Measurements from ENCODE around the gene VPS45.

The VPS45 gene

GRCh38 chr1:150073516-150073915, 5.9 kb downstream of the VPS45 start:
- DNase-seq, result no peak

GRCh38 chr1:150076066-150076465, 8.5 kb downstream of the VPS45 start:
- no peak for DNase-seq

- no peak for DNase-seq
These were observed 9.4 kb downstream of the VPS45 start for GRCh38 chr1:150076985-150077384.

- no peak for DNase-seq
These were observed 13.2 kb downstream of the VPS45 start for GRCh38 chr1:150080784-150081183.

GRCh38 chr1:150082494-150082893, 14.9 kb downstream of the VPS45 start:
- DNase-seq, result no peak

- DNase-seq, result no peak
These were observed 16.3 kb downstream of the VPS45 start for GRCh38 chr1:150083907-150084306.

GRCh38 chr1:150085406-150085805, 17.8 kb downstream of the VPS45 start:
- DNase-seq, result no peak

- no peak for DNase-seq
These were observed 19.8 kb downstream of the VPS45 start for GRCh38 chr1:150087415-150087814.

GRCh38 chr1:150089846-150090520, 22.4 kb downstream of the VPS45 start:
- DNase-seq, result no peak

- no peak for DNase-seq
These were observed 24.7 kb downstream of the VPS45 start for GRCh38 chr1:150092180-150092791.

- DNase-seq, result no peak
These were observed 26.2 kb downstream of the VPS45 start for GRCh38 chr1:150093805-150094204.

- no peak for DNase-seq
These were observed 27.2 kb downstream of the VPS45 start for GRCh38 chr1:150094734-150095265.

GRCh38 chr1:150102986-150103385, 35.4 kb downstream of the VPS45 start:
- no peak for DNase-seq

- no peak for DNase-seq
These were observed 38.8 kb downstream of the VPS45 start for GRCh38 chr1:150106341-150106740.

- no peak for DNase-seq
These were observed 42.0 kb downstream of the VPS45 start for GRCh38 chr1:150109586-150109985.

GRCh38 chr1:150110116-150110515, 42.5 kb downstream of the VPS45 start:
- no peak for DNase-seq

- DNase-seq, result no peak
These were observed 44.1 kb downstream of the VPS45 start for GRCh38 chr1:150111670-150112069.

GRCh38 chr1:150115121-150115520, 47.5 kb downstream of the VPS45 start:
- no peak for DNase-seq

- DNase-seq, result no peak
These were observed 51.1 kb downstream of the VPS45 start for GRCh38 chr1:150118716-150119115.

GRCh38 chr1:150121236-150121862, 53.8 kb downstream of the VPS45 start:
- DNase-seq, result no peak

- DNase-seq, result no peak
These were observed 59.2 kb downstream of the VPS45 start for GRCh38 chr1:150126811-150127210.

GRCh38 chr1:150127464-150127863, 59.9 kb downstream of the VPS45 start:
- DNase-seq, result no peak

GRCh38 chr1:150127868-150128267, 60.3 kb downstream of the VPS45 start:
- DNase-seq, result no peak

GRCh38 chr1:150132372-150132771, 64.8 kb downstream of the VPS45 start:
- no peak for DNase-seq

All from femur (tissue), 1 donor.